Neural progenitor cell (in vitro differentiated cells): Measurements from ENCODE around the gene MTA2.

Source experiments
- EZH2 ChIP-seq: fragments of 200-600 bp; sonication (generic); IDR thresholded peaks from 2 replicates; pipeline ENCODE4 v1.6.1; 2017; ENCODE audit warnings: antibody characterized with exemption, mild to moderate bottlenecking, moderate library complexity
- TF ChIP-seq, protein P1 (sequence below): fragments of 200-600 bp; sonication (generic); IDR thresholded peaks from 2 replicates; pipeline ENCODE4 v1.5.1; 2017; ENCODE audit warnings: antibody characterized with exemption, mild to moderate bottlenecking

DNA sequence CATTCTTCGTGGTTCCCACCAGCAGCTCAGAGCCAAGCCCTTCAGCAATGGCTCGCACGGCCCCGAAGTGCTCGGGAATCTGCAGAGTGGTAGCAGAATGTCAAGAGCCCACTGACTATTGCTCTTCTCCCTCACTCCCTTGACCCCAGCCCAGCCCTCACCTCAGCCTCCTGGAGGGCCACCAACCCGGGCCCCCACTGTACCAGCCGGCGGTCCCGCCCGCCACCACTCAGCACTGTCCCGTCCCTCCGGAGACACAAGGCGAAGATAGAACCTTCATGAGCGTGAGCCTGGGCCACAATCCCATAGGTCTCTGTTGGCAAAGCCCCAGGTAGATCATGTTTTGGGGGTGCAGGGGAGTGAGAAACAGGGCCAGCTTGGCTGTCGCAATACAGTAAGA is 4.2 kb upstream of the MTA2 start:
- TF ChIP-seq, protein P1, sequence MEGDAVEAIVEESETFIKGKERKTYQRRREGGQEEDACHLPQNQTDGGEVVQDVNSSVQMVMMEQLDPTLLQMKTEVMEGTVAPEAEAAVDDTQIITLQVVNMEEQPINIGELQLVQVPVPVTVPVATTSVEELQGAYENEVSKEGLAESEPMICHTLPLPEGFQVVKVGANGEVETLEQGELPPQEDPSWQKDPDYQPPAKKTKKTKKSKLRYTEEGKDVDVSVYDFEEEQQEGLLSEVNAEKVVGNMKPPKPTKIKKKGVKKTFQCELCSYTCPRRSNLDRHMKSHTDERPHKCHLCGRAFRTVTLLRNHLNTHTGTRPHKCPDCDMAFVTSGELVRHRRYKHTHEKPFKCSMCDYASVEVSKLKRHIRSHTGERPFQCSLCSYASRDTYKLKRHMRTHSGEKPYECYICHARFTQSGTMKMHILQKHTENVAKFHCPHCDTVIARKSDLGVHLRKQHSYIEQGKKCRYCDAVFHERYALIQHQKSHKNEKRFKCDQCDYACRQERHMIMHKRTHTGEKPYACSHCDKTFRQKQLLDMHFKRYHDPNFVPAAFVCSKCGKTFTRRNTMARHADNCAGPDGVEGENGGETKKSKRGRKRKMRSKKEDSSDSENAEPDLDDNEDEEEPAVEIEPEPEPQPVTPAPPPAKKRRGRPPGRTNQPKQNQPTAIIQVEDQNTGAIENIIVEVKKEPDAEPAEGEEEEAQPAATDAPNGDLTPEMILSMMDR, result no peak
- TF ChIP-seq EZH2, result no peak
